ENCODE results near the gene TSPAN14. TPM values are rescaled to one million over a fixed set of nuclear protein-coding genes. Genes with fewer than 3 reads are reported as not detected.
A peak's percentile ranks its signal among the peaks of the same experiment; 100 is the strongest.

TSPAN14 gene
- total and polyA plus RNA-seq, 2 of the 8 experiments (the other 6 are each of a cell fraction or from before 2014, with no cell fraction given) = 47.4 to 57.8 TPM

DNA sequence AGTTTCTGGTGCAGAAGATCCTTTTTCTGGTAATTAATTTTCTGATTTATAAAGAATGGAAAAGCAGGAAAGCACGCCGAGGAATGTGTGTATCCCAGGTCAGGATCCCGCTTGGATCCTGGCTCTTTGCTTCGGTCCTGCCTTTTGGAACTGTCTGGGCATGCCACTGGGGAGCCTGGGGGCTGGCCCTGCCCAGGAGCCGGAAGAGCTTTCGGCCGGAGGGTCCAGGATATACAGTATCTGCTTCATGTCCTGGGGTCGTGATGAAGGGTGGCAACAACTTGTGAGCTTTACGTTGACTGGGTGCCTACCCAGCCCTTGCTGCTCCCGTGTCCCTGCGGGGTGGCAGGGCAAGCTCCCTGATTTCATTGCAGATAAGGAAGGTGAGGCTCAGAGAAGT, 86.0 kb downstream of the TSPAN14 start:
- H2BK120ac ChIP-seq (replicated peaks; ENCODE audit: low read depth, low read length) = no peak overlapping the region
- H3K14ac ChIP-seq (ENCODE audit: insufficient read length) = no peak overlapping the region
- no peak overlapping the region for H2BK20ac ChIP-seq (ENCODE audit: low read length)
- peaks cover 0 to 8% of the 10 kb centered on the region in 2 experiments; a peak in 2 of 4 replicates for H3K9me3 ChIP-seq (ENCODE audit: insufficient read depth in 2 of 2, low read depth in 1 of 2, low read length in 1 of 2)
- no peaks in the 10 kb centered on the region for H3K23me2 ChIP-seq (ENCODE audit: low read depth, low read length)
- no peak overlapping the region for H3K27ac ChIP-seq (ENCODE audit: low read depth, low read length)
- no peak overlapping the region for H3K4me2 ChIP-seq (ENCODE audit: insufficient read depth in 1 of 2, low read depth in 2 of 2, low read length in 2 of 2)
- H2BK12ac ChIP-seq (ENCODE audit: low read depth, low read length) = no peak overlapping the region
- H4K5ac ChIP-seq (ENCODE audit: insufficient read length, low read depth, low read length) = no peak overlapping the region
- no peak overlapping the region for H3K18ac ChIP-seq (ENCODE audit: extremely low read depth, low read length)
- no peak overlapping the region for H2BK15ac ChIP-seq (ENCODE audit: low read length)
- H3K79me1 ChIP-seq (ENCODE audit: low read depth, low read length) = no peaks in the 10 kb centered on the region
- no peak overlapping the region for H3K9ac ChIP-seq (replicated peaks in 1 of 4; ENCODE audit: extremely low read depth in 1 of 4, low read depth in 3 of 4, low read length in 3 of 4)
- H4K8ac ChIP-seq (ENCODE audit: extremely low read depth, insufficient read depth, low read length) = no peak overlapping the region
- FAIRE-seq = no peak
- H2AK5ac ChIP-seq (ENCODE audit: low read depth, low read length) = no peak overlapping the region
- H3K36me3 ChIP-seq (ENCODE audit: control insufficient read depth in 2 of 4, insufficient read depth in 4 of 4, low read length in 3 of 4) = no peaks in the 10 kb centered on the region
- H3K4me3 ChIP-seq (ENCODE audit: extremely low read depth in 1 of 4, insufficient read depth in 2 of 4, low read depth in 3 of 4, low read length in 4 of 4) = no peak overlapping the region
- ChIA-PET POLR2A (ENCODE audit: partially characterized antibody) (no interaction called here), CTCF (ENCODE audit: partially characterized antibody) (interaction anchor here (0.6 to 1.4 kb wide), 3 partner anchors 13 to 1260 kb away, joined by 3 to 5 read pairs (median 3); no protein-coding TSS in a partner anchor)
- no peak overlapping the region for H3K56ac ChIP-seq (replicated peaks; ENCODE audit: insufficient read length, low read depth, low read length)
- no peaks in the 10 kb centered on the region for H3K79me2 ChIP-seq (ENCODE audit: control insufficient read depth in 1 of 2, insufficient read depth in 2 of 2, low read length in 2 of 2)
- peaks cover 0 to 1% (median 0%) of the 10 kb centered on the region in 4 experiments; a peak in 2 of 7 replicates for H3K27me3 ChIP-seq (replicated peaks in 1 of 4; ENCODE audit: control insufficient read depth in 3 of 4, extremely low read depth in 1 of 4, insufficient read depth in 3 of 4, low read length in 3 of 4)
- H4K20me1 ChIP-seq (replicated peaks in 1 of 2; ENCODE audit: control insufficient read depth in 1 of 2, insufficient read depth in 2 of 2, low read length in 2 of 2) = no peaks in the 10 kb centered on the region
- no peak for TF ChIP-seq BRCA1 (IDR thresholded peaks at IDR 0.05; ENCODE audit: low read depth, low read length)
- TF ChIP-seq, protein P1, sequence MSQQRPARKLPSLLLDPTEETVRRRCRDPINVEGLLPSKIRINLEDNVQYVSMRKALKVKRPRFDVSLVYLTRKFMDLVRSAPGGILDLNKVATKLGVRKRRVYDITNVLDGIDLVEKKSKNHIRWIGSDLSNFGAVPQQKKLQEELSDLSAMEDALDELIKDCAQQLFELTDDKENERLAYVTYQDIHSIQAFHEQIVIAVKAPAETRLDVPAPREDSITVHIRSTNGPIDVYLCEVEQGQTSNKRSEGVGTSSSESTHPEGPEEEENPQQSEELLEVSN (IDR thresholded peaks at IDR 0.05) = no peak
- no peak for TF ChIP-seq MAX (IDR thresholded peaks at IDR 0.05)
- TF ChIP-seq, protein P2, sequence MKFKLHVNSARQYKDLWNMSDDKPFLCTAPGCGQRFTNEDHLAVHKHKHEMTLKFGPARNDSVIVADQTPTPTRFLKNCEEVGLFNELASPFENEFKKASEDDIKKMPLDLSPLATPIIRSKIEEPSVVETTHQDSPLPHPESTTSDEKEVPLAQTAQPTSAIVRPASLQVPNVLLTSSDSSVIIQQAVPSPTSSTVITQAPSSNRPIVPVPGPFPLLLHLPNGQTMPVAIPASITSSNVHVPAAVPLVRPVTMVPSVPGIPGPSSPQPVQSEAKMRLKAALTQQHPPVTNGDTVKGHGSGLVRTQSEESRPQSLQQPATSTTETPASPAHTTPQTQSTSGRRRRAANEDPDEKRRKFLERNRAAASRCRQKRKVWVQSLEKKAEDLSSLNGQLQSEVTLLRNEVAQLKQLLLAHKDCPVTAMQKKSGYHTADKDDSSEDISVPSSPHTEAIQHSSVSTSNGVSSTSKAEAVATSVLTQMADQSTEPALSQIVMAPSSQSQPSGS (IDR thresholded peaks at IDR 0.05; ENCODE audit: low read length) = no peak
- TF ChIP-seq TAF1 (IDR thresholded peaks at IDR 0.05; ENCODE audit: low read depth, low read length) = no peak
- H3K4me1 ChIP-seq (replicated peaks in 1 of 4; ENCODE audit: control insufficient read depth in 3 of 4, insufficient read depth in 4 of 4, low read length in 3 of 4) = no peaks in the 10 kb centered on the region
- no peak overlapping the region for H3K23ac ChIP-seq (ENCODE audit: insufficient read length)
- 91% methylated on average over 11 of the region's 11 CpGs; no CpG with 5 or more reads in 1 of the 2 experiments for WGBS, 2 experiments (ENCODE audit: extremely low coverage in 1 of 2, insufficient coverage in 1 of 2, insufficient read length in 1 of 2, insufficient replicate concordance in 2 of 2, low coverage in 1 of 2, low lambda C conversion rate in 2 of 2, missing lambda C conversion rate in 1 of 2)
- no peak overlapping the region for H4K91ac ChIP-seq (replicated peaks; ENCODE audit: insufficient read length, low read length)
- no peak overlapping the region for H2BK5ac ChIP-seq (ENCODE audit: low read depth, low read length)
- DNase-seq (ENCODE audit: low read depth in 1 of 2, low spot score in 2 of 2) = peak in 1 of 2 experiments; percentile 22
- no peak overlapping the region for H3K4ac ChIP-seq (replicated peaks; ENCODE audit: insufficient read length, low read depth, low read length)
- H2AFZ ChIP-seq (ENCODE audit: low read length) = no peak overlapping the region
